NCI-H2227 (cell line): ENCODE data around the gene MAP3K7CL.
"Not testable (repeated sequence)": the region's sequence is repeated elsewhere in the genome, so short reads cannot be mapped to it uniquely, and the experiment has no call there.

Experiments
- DNase-seq: peaks from one replicate; lab custom pipeline; 2025; ENCODE audit not compliant: unreplicated experiment; lab: John Stamatoyannopoulos, UW

MAP3K7CL gene

GRCh38 chr21:29133241-29133640 is 2.8 kb downstream of the MAP3K7CL start:
- DNase-seq: no peak

- DNase-seq: peak; percentile 85
These were observed 3.4 kb downstream of the MAP3K7CL start for GRCh38 chr21:29133796-29134195.

GRCh38 chr21:29135481-29135880 is 5.0 kb downstream of the MAP3K7CL start:
- no peak for DNase-seq

- DNase-seq: no peak
These were observed 5.6 kb downstream of the MAP3K7CL start for GRCh38 chr21:29136033-29136432.

GRCh38 chr21:29144736-29145353 is 14.4 kb downstream of the MAP3K7CL start:
- DNase-seq: no peak

- no peak for DNase-seq
These were observed 14.9 kb downstream of the MAP3K7CL start for GRCh38 chr21:29145354-29145782.

GRCh38 chr21:29145852-29146453 is 15.5 kb downstream of the MAP3K7CL start:
- DNase-seq: no peak

- DNase-seq: no peak
These were observed 16.3 kb downstream of the MAP3K7CL start for GRCh38 chr21:29146726-29147125.

- no peak for DNase-seq
These were observed 18.1 kb downstream of the MAP3K7CL start for GRCh38 chr21:29148530-29148929.

GRCh38 chr21:29149808-29150425 is 19.5 kb downstream of the MAP3K7CL start:
- no peak for DNase-seq

- DNase-seq: no peak
These were observed 21.5 kb downstream of the MAP3K7CL start for GRCh38 chr21:29151931-29152330.

GRCh38 chr21:29152916-29153315 is 22.5 kb downstream of the MAP3K7CL start:
- DNase-seq: no peak

- no peak for DNase-seq
These were observed 23.8 kb downstream of the MAP3K7CL start for GRCh38 chr21:29154270-29154669.

- DNase-seq: peak; percentile 6
These were observed 24.9 kb downstream of the MAP3K7CL start for GRCh38 chr21:29155118-29155932.

GRCh38 chr21:29155933-29156260 is 25.5 kb downstream of the MAP3K7CL start:
- DNase-seq: no peak

- DNase-seq: no peak
These were observed 26.6 kb downstream of the MAP3K7CL start for GRCh38 chr21:29157080-29157479.

- no peak for DNase-seq
These were observed 29.4 kb downstream of the MAP3K7CL start for GRCh38 chr21:29159842-29160241.

- DNase-seq: not testable (repeated sequence)
These were observed 32.4 kb downstream of the MAP3K7CL start for GRCh38 chr21:29162825-29163224.

GRCh38 chr21:29163341-29164115 is 33.1 kb downstream of the MAP3K7CL start:
- DNase-seq: no peak

- peak; percentile 35 for DNase-seq
These were observed 34.0 kb downstream of the MAP3K7CL start for GRCh38 chr21:29164323-29164942.

- no peak for DNase-seq
These were observed 35.9 kb downstream of the MAP3K7CL start for GRCh38 chr21:29166323-29166722.
